Activated CD8-positive, alpha-beta memory T cell treated with anti-CD3 and anti-CD28 coated beads, Interleukin-2, amount 10 ng/mL, durations not matched to agents 7 days and 5 days (primary cell): Measurements from ENCODE around the gene GCA. TPM values are rescaled to one million over a fixed set of nuclear protein-coding genes. Genes with fewer than 3 reads are reported as not detected.

Experiments
- ATAC-seq: fragments of 150-1000 bp; cut with Tn5 transposase; one replicate; pipeline ENCODE4 v1.10.0; 2021; ENCODE audit warnings: moderate library complexity
- CTCF ChIA-PET: fragments of 350-600 bp; sonication (Branson Sonifier 250); formaldehyde crosslinking; loops from one replicate; lab custom pipeline; 2021; ENCODE audit warnings: antibody characterized with exemption; lab: Charles Lee
- DNase-seq: peaks from one replicate; pipeline ENCODE4 v3.0.0-alpha.2; 2020
- H3K27ac Mint-ChIP-seq: one replicate; pipeline ENCODE4 v1.8.0; 2021; ENCODE audit warnings: mild to moderate bottlenecking, mixed read lengths
- H3K27me3 Mint-ChIP-seq: one replicate; pipeline ENCODE4 v1.8.0; 2021; ENCODE audit warnings: mixed read lengths
- H3K36me3 Mint-ChIP-seq: one replicate; pipeline ENCODE4 v1.8.0; 2021; ENCODE audit warnings: mild to moderate bottlenecking, mixed read lengths
- H3K4me1 Mint-ChIP-seq: one replicate; pipeline ENCODE4 v1.8.0; 2021; ENCODE audit warnings: mixed read lengths
- H3K4me3 Mint-ChIP-seq: one replicate; pipeline ENCODE4 v1.8.0; 2021; ENCODE audit warnings: mild to moderate bottlenecking, moderate library complexity, mixed read lengths
- H3K9me3 Mint-ChIP-seq: one replicate; pipeline ENCODE4 v1.8.0; 2022; ENCODE audit warnings: low read depth, mixed read lengths
- total RNA-seq, 2 experiments: library from RNA; stranded (reverse); gene quantifications; one replicate each; pipeline ENCODE4 v1.2.3, GENCODE V29; 2021

The GCA gene
- 10 to 100 TPM; 16.1 to 17.2 TPM for total RNA-seq

GRCh38 chr2:162343824-162344616, at the start of gene GCA:
Gene GCA, plus strand, starts transcription at chr2:162344132. Its CDS starts 117 bp downstream, at chr2:162344249.
- peaks cover 15% of the 10 kb centered on the region for H3K4me1 Mint-ChIP-seq
- H3K4me3 Mint-ChIP-seq: peak within 1 kb of the TSS; percentile 73
- no peaks in the 10 kb centered on the region for H3K36me3 Mint-ChIP-seq
- peak; percentile 99 for DNase-seq
- ATAC-seq: peak; percentile 99
- CTCF ChIA-PET: interaction anchor here (1.1 to 1.5 kb wide), 3 partner anchors 10 to 43 kb away, joined by 3 to 7 read pairs (median 3); no protein-coding TSS in a partner anchor
- peak within 1 kb of the TSS; percentile 75 for H3K27ac Mint-ChIP-seq
- no peaks in the 10 kb centered on the region for H3K9me3 Mint-ChIP-seq
- no peaks in the 10 kb centered on the region for H3K27me3 Mint-ChIP-seq

- no peak for ATAC-seq
- H3K9me3 Mint-ChIP-seq: no peaks in the 10 kb centered on the region
- no peak for DNase-seq
- no peak overlapping the region for H3K27ac Mint-ChIP-seq
- no peaks in the 10 kb centered on the region for H3K27me3 Mint-ChIP-seq
- H3K36me3 Mint-ChIP-seq: peaks cover 19% of the 10 kb centered on the region
- H3K4me3 Mint-ChIP-seq: no peak overlapping the region
- H3K4me1 Mint-ChIP-seq: peaks cover 4% of the 10 kb centered on the region
- CTCF ChIA-PET: interaction anchor here (0.9 to 4.3 kb wide), 5 partner anchors 13 to 141 kb away, joined by 3 to 39 read pairs (median 6); no protein-coding TSS in a partner anchor
These were observed 48.9 kb upstream of the GCA start for GRCh38 chr2:162295009-162295408.

GRCh38 chr2:162297925-162298552, 45.9 kb upstream of the GCA start:
- H3K27ac Mint-ChIP-seq: no peak overlapping the region
- no peak overlapping the region for H3K4me3 Mint-ChIP-seq
- CTCF ChIA-PET: interaction anchor here (0.6 to 7.3 kb wide), 33 partner anchors 8 to 1114 kb away, joined by 3 to 125 read pairs (median 4); partner anchors contain the start of gene GCG
- H3K9me3 Mint-ChIP-seq: no peaks in the 10 kb centered on the region
- H3K4me1 Mint-ChIP-seq: peaks cover 4% of the 10 kb centered on the region
- H3K27me3 Mint-ChIP-seq: no peaks in the 10 kb centered on the region
- peak; percentile 66 for DNase-seq
- peaks cover 15% of the 10 kb centered on the region for H3K36me3 Mint-ChIP-seq
- peak; percentile 57 for ATAC-seq

GRCh38 chr2:162298669-162299335, 45.1 kb upstream of the GCA start:
- Mint-ChIP-seq H3K4me1 (peaks cover 6% of the 10 kb centered on the region), H3K27ac (no peak overlapping the region), H3K27me3 (no peaks in the 10 kb centered on the region), H3K4me3 (no peak overlapping the region), H3K36me3 (peaks cover 17% of the 10 kb centered on the region), H3K9me3 (no peaks in the 10 kb centered on the region)
- DNase-seq (no peak), ATAC-seq (no peak)
- CTCF ChIA-PET: interaction anchor here (0.7 to 7.3 kb wide), 23 partner anchors 9 to 712 kb away, joined by 3 to 125 read pairs (median 6); partner anchors contain the start of gene GCG

GRCh38 chr2:162300266-162300665, 43.7 kb upstream of the GCA start:
- Mint-ChIP-seq H3K27me3 (no peaks in the 10 kb centered on the region), H3K9me3 (no peaks in the 10 kb centered on the region), H3K4me3 (no peak overlapping the region), H3K4me1 (peaks cover 4% of the 10 kb centered on the region), H3K36me3 (peaks cover 19% of the 10 kb centered on the region), H3K27ac (no peak overlapping the region)
- CTCF ChIA-PET: interaction anchor here (1.2 to 7.3 kb wide), 7 partner anchors 11 to 146 kb away, joined by 3 to 125 read pairs (median 13); partner anchors contain the start of genes GCG and IFIH1
- DNase-seq (no peak), ATAC-seq (no peak)

GRCh38 chr2:162301151-162301804, 42.7 kb upstream of the GCA start:
- Mint-ChIP-seq H3K9me3 (no peaks in the 10 kb centered on the region), H3K4me1 (peaks cover 6% of the 10 kb centered on the region), H3K36me3 (peaks cover 21% of the 10 kb centered on the region), H3K27me3 (no peaks in the 10 kb centered on the region), H3K27ac (no peak overlapping the region), H3K4me3 (no peak overlapping the region)
- CTCF ChIA-PET: interaction anchor here (0.6 to 7.3 kb wide), 13 partner anchors 8 to 273 kb away, joined by 3 to 125 read pairs (median 4); partner anchors contain the start of genes GCA and IFIH1
- peak; percentile 63 for DNase-seq
- peak; percentile 81 for ATAC-seq

- Mint-ChIP-seq H3K27ac (no peak overlapping the region), H3K4me3 (no peak overlapping the region), H3K36me3 (peaks cover 24% of the 10 kb centered on the region), H3K4me1 (peaks cover 6% of the 10 kb centered on the region), H3K27me3 (no peaks in the 10 kb centered on the region), H3K9me3 (no peaks in the 10 kb centered on the region)
- no peak for DNase-seq
- no peak for ATAC-seq
- CTCF ChIA-PET: interaction anchor here (0.6 to 7.3 kb wide), 15 partner anchors 8 to 273 kb away, joined by 3 to 125 read pairs (median 6); partner anchors contain the start of gene IFIH1
These were observed 42.1 kb upstream of the GCA start for GRCh38 chr2:162301877-162302276.

- CTCF ChIA-PET: interaction anchor here (1.2 to 7.1 kb wide), 4 partner anchors 9 to 84 kb away, joined by 3 to 39 read pairs (median 5); no protein-coding TSS in a partner anchor
- no peak for DNase-seq
- Mint-ChIP-seq H3K4me3 (no peak overlapping the region), H3K4me1 (peaks cover 32% of the 10 kb centered on the region), H3K9me3 (no peaks in the 10 kb centered on the region), H3K27me3 (no peaks in the 10 kb centered on the region), H3K27ac (no peak overlapping the region), H3K36me3 (peaks cover 51% of the 10 kb centered on the region)
- ATAC-seq: no peak
These were observed 38.0 kb upstream of the GCA start for GRCh38 chr2:162305901-162306300.

GRCh38 chr2:162308747-162309503, 35.0 kb upstream of the GCA start:
- peaks cover 52% of the 10 kb centered on the region for H3K36me3 Mint-ChIP-seq
- no peak for DNase-seq
- CTCF ChIA-PET: interaction anchor here (1.1 to 7.1 kb wide), 4 partner anchors 8 to 21 kb away, joined by 3 to 39 read pairs (median 4); partner anchors contain the start of gene IFIH1
- peak; percentile 47 for ATAC-seq
- H3K4me1 Mint-ChIP-seq: peaks cover 52% of the 10 kb centered on the region
- H3K27me3 Mint-ChIP-seq: no peaks in the 10 kb centered on the region
- no peak overlapping the region for H3K4me3 Mint-ChIP-seq
- no peaks in the 10 kb centered on the region for H3K9me3 Mint-ChIP-seq
- H3K27ac Mint-ChIP-seq: peak overlapping the region; percentile 37

- Mint-ChIP-seq H3K9me3 (no peaks in the 10 kb centered on the region), H3K27ac (no peak overlapping the region), H3K27me3 (no peaks in the 10 kb centered on the region), H3K4me3 (no peak overlapping the region), H3K36me3 (peaks cover 66% of the 10 kb centered on the region), H3K4me1 (peaks cover 74% of the 10 kb centered on the region)
- DNase-seq (no peak), ATAC-seq (no peak)
- CTCF ChIA-PET: interaction anchor here (0.8 to 1.9 kb wide), 4 partner anchors 9 to 18 kb away, joined by 3 to 6 read pairs (median 6); no protein-coding TSS in a partner anchor
These were observed 31.1 kb upstream of the GCA start for GRCh38 chr2:162312853-162313252.

- Mint-ChIP-seq H3K4me1 (peaks cover 64% of the 10 kb centered on the region), H3K27ac (peak overlapping the region; percentile 99), H3K27me3 (no peaks in the 10 kb centered on the region), H3K36me3 (peaks cover 48% of the 10 kb centered on the region), H3K4me3 (peak overlapping the region; percentile 93), H3K9me3 (no peaks in the 10 kb centered on the region)
- ATAC-seq (no peak), DNase-seq (no peak)
- CTCF ChIA-PET: interaction anchor here (0.9 to 2.7 kb wide), 7 partner anchors 10 to 95 kb away, joined by 3 to 12 read pairs (median 3); no protein-coding TSS in a partner anchor
These were observed 28.0 kb upstream of the GCA start for GRCh38 chr2:162315938-162316337.
